ENCODE data around the gene ITGB7.

GRCh38 chr12:53251477-53252348 is 44.7 kb upstream of the ITGB7 start:
- TF ChIP-seq CEBPB (IDR thresholded peaks at IDR 0.05) (no peak), MAX (IDR thresholded peaks at IDR 0.05) (0 out of 2 replicates have a peak, but pooled peaks have one; percentile 18), TAF1 (IDR thresholded peaks at IDR 0.05; ENCODE audit: low read depth) (peak; percentile 77), EP300 (IDR thresholded peaks at IDR 0.05; ENCODE audit: borderline replicate concordance) (no peak), ZBTB7A (IDR thresholded peaks at IDR 0.05; ENCODE audit: low read depth) (peak; percentile 80; the same call in 1 of the 2 replicates), USF1 (IDR thresholded peaks at IDR 0.05) (peak; percentile 95), REST (IDR thresholded peaks at IDR 0.05; ENCODE audit: low read depth) (no peak), YY1 (IDR thresholded peaks at IDR 0.05; ENCODE audit: low read depth) (peak; percentile 95), FOXM1 (IDR thresholded peaks at IDR 0.05; ENCODE audit: borderline replicate concordance, low read depth) (no peak; the same call in 1 of the 2 replicates), RAD21 (IDR thresholded peaks at IDR 0.05; ENCODE audit: low read depth) (peak; percentile 76), NFIC (IDR thresholded peaks at IDR 0.05) (peak; percentile 58; the same call in 1 of the 2 replicates), EGR1 (IDR thresholded peaks at IDR 0.05) (no peak; the same call in 1 of the 2 replicates), CREB1 (IDR thresholded peaks at IDR 0.05; ENCODE audit: low read depth) (no peak), TCF12 (IDR thresholded peaks at IDR 0.05; ENCODE audit: low read depth) (peak; percentile 11; the same call in 1 of the 2 replicates)
